ENCODE data around the gene SPINT4. TPM values are rescaled to one million over a fixed set of nuclear protein-coding genes. Genes with fewer than 3 reads are reported as not detected.
"Not testable (repeated sequence)": the region's sequence is repeated elsewhere in the genome, so short reads cannot be mapped to it uniquely, and the experiment has no call there.

SPINT4 gene
- total RNA-seq, 1 donor from 2014 or later: not detected

GRCh38 chr20:45701104-45701503 is 21.0 kb upstream of the SPINT4 start:
- Histone ChIP-seq H3K4me1 (no peaks in the 10 kb centered on the region), H3K9me3 (no peaks in the 10 kb centered on the region), H3K27ac (no peak overlapping the region), H3K36me3 (no peaks in the 10 kb centered on the region), H3K4me3 (no peak overlapping the region), H3K27me3 (ENCODE audit: low read depth) (no peaks in the 10 kb centered on the region)
- DNase-seq: no peak
- TF ChIP-seq CTCF (IDR thresholded peaks at IDR 0.05): no peak
- no peak for ATAC-seq
- intact Hi-C loops (cut with DNase I): no loop called here

GRCh38 chr20:45701873-45702272 is 20.3 kb upstream of the SPINT4 start, which contains the start of gene WFDC13:
WFDC13 (plus strand) TSS chr20:45702038; CDS start chr20:45702124, 86 bp downstream.
- Histone ChIP-seq H3K4me3 (no peak within 1 kb of the TSS), H3K9me3 (no peaks in the 10 kb centered on the region), H3K27ac (no peak within 1 kb of the TSS), H3K27me3 (ENCODE audit: low read depth) (no peaks in the 10 kb centered on the region), H3K4me1 (no peaks in the 10 kb centered on the region), H3K36me3 (no peaks in the 10 kb centered on the region)
- intact Hi-C loops (cut with DNase I): no loop called here
- peak; percentile 28 to 53 for ATAC-seq
- DNase-seq: no peak
- TF ChIP-seq CTCF (IDR thresholded peaks at IDR 0.05): no peak

GRCh38 chr20:45704969-45705637 is 17.0 kb upstream of the SPINT4 start, which contains the start of gene WFDC10B:
WFDC10B (minus strand) TSS chr20:45705019; CDS start chr20:45685992, 19,027 bp downstream.
- no peaks in the 10 kb centered on the region for H3K36me3 ChIP-seq
- no peak for ATAC-seq
- H3K4me3 ChIP-seq: no peak within 1 kb of the TSS
- no peak within 1 kb of the TSS for H3K27ac ChIP-seq
- DNase-seq: no peak
- no peaks in the 10 kb centered on the region for H3K9me3 ChIP-seq
- no peaks in the 10 kb centered on the region for H3K4me1 ChIP-seq
- no peaks in the 10 kb centered on the region for H3K27me3 ChIP-seq (ENCODE audit: low read depth)
- no peak for TF ChIP-seq CTCF (IDR thresholded peaks at IDR 0.05)
- intact Hi-C loops (cut with DNase I): no loop called here

- not testable (repeated sequence) for DNase-seq
These were observed 5.9 kb upstream of the SPINT4 start for GRCh38 chr20:45716141-45716688.

GRCh38 chr20:45725134-45725533 is 3.0 kb downstream of the SPINT4 start:
- ATAC-seq (peak in 1 of 2 donors; percentile 45), DNase-seq (no peak)
- Histone ChIP-seq H3K9me3 (no peaks in the 10 kb centered on the region), H3K4me1 (no peaks in the 10 kb centered on the region), H3K27me3 (ENCODE audit: low read depth) (no peaks in the 10 kb centered on the region), H3K27ac (no peak overlapping the region), H3K4me3 (no peak overlapping the region), H3K36me3 (no peaks in the 10 kb centered on the region)
- no peak for TF ChIP-seq CTCF (IDR thresholded peaks at IDR 0.05)
- intact Hi-C loops (cut with DNase I): no loop called here

More at GRCh38 chr20:45716141-45716688, 5.9 kb upstream of the SPINT4 start:
- H3K27ac ChIP-seq; H3K36me3 ChIP-seq; H3K27me3 ChIP-seq (ENCODE audit: low read depth); ATAC-seq; H3K9me3 ChIP-seq; intact Hi-C loops (cut with DNase I); H3K4me1 ChIP-seq; H3K4me3 ChIP-seq: not testable (repeated sequence)

GRCh38 chr20:45727044-45727443 is 4.9 kb downstream of the SPINT4 start:
- intact Hi-C loops (cut with DNase I): no loop called here
- H3K27ac ChIP-seq: no peak overlapping the region
- no peaks in the 10 kb centered on the region for H3K27me3 ChIP-seq (ENCODE audit: low read depth)
- ATAC-seq: no peak
- no peaks in the 10 kb centered on the region for H3K36me3 ChIP-seq
- no peak overlapping the region for H3K4me3 ChIP-seq
- no peak for DNase-seq
- H3K9me3 ChIP-seq: peaks cover 6% of the 10 kb centered on the region
- H3K4me1 ChIP-seq: no peaks in the 10 kb centered on the region
- no peak for TF ChIP-seq CTCF (IDR thresholded peaks at IDR 0.05)

All from lower lobe of right lung (tissue), 2 donors.